ENCODE measurements around the gene TRAF5.

Gene TRAF5

DNA sequence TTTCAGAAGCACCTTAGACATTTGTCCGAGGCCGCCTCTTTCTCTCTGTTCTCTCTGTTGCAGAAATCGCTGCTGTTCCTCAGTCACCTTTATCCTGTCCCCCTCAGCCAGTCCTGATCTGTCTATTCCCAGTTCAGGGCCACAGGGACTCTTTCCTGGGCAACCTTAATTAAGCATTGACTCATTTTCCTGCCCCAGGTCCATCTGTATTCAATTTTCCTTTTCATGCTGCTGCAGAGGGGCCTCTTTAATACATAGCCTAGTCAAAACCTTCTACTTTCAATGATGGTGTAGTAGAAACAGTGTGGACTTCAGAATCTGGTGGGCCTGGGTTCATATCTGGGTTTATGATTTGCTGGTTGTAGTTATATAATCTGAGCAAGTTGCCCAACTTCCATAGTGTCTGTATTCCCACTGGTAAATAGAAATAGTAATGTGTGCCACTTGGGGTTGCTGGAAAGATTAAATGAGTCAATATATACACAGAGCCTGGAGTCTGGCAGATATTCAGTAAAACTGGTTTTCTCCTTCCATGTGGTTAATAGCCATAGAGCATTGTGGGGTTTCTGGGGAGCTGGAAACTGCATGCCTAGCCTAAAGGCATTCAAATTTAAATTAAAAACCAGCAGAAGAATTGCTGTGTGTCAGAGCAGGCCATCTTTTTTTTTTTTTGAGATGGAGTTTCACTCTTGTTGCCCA is 4.5 kb downstream of the TRAF5 start:
- TF ChIP-seq, protein P1, sequence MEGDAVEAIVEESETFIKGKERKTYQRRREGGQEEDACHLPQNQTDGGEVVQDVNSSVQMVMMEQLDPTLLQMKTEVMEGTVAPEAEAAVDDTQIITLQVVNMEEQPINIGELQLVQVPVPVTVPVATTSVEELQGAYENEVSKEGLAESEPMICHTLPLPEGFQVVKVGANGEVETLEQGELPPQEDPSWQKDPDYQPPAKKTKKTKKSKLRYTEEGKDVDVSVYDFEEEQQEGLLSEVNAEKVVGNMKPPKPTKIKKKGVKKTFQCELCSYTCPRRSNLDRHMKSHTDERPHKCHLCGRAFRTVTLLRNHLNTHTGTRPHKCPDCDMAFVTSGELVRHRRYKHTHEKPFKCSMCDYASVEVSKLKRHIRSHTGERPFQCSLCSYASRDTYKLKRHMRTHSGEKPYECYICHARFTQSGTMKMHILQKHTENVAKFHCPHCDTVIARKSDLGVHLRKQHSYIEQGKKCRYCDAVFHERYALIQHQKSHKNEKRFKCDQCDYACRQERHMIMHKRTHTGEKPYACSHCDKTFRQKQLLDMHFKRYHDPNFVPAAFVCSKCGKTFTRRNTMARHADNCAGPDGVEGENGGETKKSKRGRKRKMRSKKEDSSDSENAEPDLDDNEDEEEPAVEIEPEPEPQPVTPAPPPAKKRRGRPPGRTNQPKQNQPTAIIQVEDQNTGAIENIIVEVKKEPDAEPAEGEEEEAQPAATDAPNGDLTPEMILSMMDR (IDR thresholded peaks at IDR 0.05; ENCODE audit: extremely low read depth, insufficient read depth, missing control alignments), result no peak
- in situ Hi-C loops (cut with MboI; ENCODE audit: low pct_unique_long_range_greater_than_20kb, low sequenced_read_pairs, unreplicated experiment), result loop anchor here (25.0 kb wide), 1 partner anchor 331 kb away; no protein-coding TSS in a partner anchor
- no peak for DNase-seq (ENCODE audit: low spot score)

DNA sequence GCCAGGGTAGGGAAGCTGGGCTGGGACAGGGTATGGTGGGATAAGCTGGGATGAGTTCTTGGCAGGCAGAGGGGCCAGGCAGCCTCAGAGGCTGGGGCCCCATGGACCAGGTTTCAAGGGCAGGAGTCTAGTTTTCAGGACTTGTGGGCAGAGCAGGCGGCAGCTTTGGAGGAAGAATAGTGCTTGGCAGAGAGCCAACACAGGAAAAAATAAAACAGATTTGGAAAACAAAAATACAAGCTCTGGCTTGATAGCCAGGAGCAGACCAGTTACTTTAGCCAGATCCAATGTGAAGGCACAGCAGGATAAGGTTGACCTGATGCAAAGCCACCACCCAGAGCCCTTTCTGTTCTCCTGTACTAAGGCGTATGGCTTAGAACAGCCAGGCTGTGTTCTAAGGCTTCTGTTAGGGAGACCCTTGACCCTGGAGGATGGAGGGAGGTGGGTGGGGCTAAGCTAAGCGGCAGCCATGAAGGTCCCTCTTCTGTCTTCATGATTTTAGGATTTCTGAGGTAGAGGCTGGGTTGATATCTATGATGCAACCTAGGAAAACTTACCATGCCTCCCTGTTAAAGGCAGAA is 5.5 kb downstream of the TRAF5 start:
- TF ChIP-seq, protein P1 (IDR thresholded peaks at IDR 0.05; ENCODE audit: extremely low read depth, insufficient read depth, missing control alignments), result no peak
- in situ Hi-C loops (cut with MboI; ENCODE audit: low pct_unique_long_range_greater_than_20kb, low sequenced_read_pairs, unreplicated experiment), result loop anchor here (25.0 kb wide), 1 partner anchor 330 kb away; no protein-coding TSS in a partner anchor

DNA sequence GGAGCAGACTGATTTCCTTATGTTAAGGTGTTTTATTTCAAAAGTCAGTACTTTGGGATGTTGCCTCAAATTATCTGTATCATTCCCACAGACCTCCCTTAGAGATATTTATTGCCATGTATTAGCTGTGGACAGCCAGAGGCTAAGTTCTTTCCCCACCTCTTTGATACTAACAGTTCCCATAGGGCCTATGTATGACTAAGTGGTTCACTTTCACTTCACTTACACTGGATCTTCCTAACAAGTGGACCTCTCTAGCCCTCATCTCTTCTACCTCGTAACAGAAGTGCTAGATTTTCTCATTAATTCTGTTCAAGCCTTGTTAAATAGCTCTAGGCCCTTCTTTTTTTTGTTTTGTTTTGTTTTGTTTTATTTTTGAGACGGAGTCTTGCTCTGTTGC is 6.2 kb downstream of the TRAF5 start:
- TF ChIP-seq, protein P1 (IDR thresholded peaks at IDR 0.05; ENCODE audit: extremely low read depth, insufficient read depth, missing control alignments), result no peak
- in situ Hi-C loops (cut with MboI; ENCODE audit: low pct_unique_long_range_greater_than_20kb, low sequenced_read_pairs, unreplicated experiment), result loop anchor here (25.0 kb wide), 1 partner anchor 329 kb away; no protein-coding TSS in a partner anchor

More for the DNA sequence above, 5.5 kb downstream of the TRAF5 start:
- DNase-seq (ENCODE audit: low spot score), result no peak

DNA sequence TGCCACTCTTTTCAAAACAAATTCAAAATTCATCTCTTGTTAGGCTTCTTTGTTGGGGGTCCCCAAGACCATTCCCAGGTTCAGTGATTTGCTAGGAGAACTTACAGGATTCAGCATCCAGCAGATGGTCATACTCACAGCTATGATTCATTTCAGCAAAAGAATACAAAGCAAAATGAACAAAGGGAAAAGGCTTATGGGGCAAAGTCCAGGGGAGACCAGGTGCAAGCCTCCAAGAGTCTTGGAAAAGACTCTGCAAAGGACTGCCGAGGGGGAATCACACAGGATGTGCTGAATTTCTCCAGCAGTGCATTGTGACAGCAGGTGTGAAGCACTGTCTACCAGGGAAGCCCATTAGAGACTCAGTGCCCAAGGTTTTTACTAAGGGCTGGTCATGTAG is 7.3 kb downstream of the TRAF5 start:
- in situ Hi-C loops (cut with MboI; ENCODE audit: low pct_unique_long_range_greater_than_20kb, low sequenced_read_pairs, unreplicated experiment), result loop anchor here (25.0 kb wide), 1 partner anchor 328 kb away; no protein-coding TSS in a partner anchor
- DNase-seq (ENCODE audit: low spot score), result no peak
- TF ChIP-seq, protein P1 (IDR thresholded peaks at IDR 0.05; ENCODE audit: extremely low read depth, insufficient read depth, missing control alignments), result no peak

More for the DNA sequence above, 6.2 kb downstream of the TRAF5 start:
- no peak for DNase-seq (ENCODE audit: low spot score)

DNA sequence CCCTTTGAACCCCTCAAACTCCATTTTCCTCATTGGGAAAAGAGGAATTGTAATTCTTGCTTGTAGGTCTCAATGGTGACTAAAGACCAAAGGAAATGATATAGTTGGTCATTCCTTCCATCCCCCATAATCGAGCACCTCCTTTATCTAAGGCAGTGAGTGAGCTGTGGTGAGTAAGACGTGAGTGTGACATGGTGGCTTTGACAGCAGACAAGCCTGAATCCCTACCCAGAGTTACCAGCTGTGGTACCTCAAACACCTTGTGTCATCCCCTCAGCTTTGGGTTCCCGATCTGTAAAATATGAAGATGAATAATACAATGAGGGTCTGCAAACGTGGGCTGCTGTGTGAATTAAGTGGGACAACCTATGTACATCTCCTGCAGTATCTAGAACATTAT is 8.4 kb downstream of the TRAF5 start:
- in situ Hi-C loops (cut with MboI; ENCODE audit: low pct_unique_long_range_greater_than_20kb, low sequenced_read_pairs, unreplicated experiment), result loop anchor here (25.0 kb wide), 1 partner anchor 327 kb away; no protein-coding TSS in a partner anchor
- TF ChIP-seq, protein P1 (IDR thresholded peaks at IDR 0.05; ENCODE audit: extremely low read depth, insufficient read depth, missing control alignments), result no peak
- DNase-seq (ENCODE audit: low spot score), result no peak

DNA sequence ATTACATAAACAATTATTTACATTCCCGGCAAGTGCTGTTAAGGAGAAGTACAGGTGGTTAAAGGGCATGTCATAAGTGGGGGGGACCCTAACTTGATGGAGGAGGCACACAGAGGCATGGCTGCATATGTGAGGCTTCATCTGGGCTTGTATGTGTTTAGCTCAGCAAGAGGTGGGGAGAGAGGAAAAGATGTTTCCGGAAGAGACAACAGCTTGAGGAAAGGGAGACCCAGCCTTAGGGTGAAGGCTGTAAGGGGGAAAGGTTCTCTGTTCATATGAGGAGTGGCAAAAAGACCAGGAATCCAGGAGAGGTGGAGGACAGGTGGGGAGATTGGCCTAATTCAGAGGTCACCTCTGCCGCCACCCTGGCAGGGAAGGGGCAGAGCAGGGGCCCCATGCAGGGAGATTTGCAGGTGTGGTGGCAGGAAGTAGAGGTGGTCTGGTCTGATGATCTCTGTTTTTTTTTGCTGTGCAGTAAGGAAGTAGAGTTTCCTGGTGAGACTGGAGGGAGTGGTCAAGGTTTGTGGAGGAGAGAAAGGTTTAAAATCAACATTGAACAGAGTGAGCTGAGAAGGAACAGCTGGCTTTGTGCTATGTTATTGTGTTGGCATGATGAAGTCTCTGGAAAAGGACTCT is 9.0 kb downstream of the TRAF5 start:
- in situ Hi-C loops (cut with MboI; ENCODE audit: low pct_unique_long_range_greater_than_20kb, low sequenced_read_pairs, unreplicated experiment), result loop anchor here (25.0 kb wide), 1 partner anchor 327 kb away; no protein-coding TSS in a partner anchor
- TF ChIP-seq, protein P1 (IDR thresholded peaks at IDR 0.05; ENCODE audit: extremely low read depth, insufficient read depth, missing control alignments), result no peak
- DNase-seq (ENCODE audit: low spot score), result peak; percentile 32

Data from GM13977 (cell line).